Right forelimb (tissue), 1 donor: Measurements from ENCODE around the gene MAOB.

Source experiments
- DNase-seq: peaks from one replicate; pipeline ENCODE4 v3.0.0-alpha.2; 2018

Gene MAOB

DNA sequence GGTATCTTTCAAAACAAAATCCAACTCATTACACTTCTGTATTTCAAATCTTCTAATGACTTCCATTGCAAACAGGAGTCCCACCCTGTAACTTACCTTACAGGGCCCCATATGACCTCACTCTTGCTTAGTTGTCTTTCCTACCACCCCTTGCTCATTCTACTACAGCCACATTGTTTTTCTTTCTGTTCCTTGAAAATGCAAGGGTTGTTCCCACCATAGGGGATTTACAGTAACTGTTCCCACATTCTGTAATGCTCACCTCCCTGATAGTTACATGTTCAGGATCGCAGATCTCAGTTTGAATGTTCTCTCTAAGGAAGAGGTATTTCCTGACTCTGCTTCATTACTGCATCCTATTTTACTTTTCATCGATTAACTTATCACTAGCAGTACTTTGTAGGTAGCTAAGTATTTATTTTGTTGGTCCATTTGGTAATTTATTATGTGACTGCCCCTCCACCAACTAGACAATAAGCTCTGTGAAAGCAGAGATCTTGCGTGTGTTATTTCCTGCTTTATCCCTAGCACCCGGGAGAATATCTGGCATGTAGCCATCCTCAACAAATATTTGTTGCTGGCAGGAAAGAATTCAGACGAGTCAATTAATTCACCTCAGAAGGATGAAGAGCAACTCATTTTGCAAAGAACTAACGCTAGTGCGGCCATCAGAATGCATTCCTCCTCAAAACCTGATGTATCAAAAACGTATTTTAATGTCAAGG, 21.4 kb downstream of the MAOB start:
- no peak for DNase-seq

DNA sequence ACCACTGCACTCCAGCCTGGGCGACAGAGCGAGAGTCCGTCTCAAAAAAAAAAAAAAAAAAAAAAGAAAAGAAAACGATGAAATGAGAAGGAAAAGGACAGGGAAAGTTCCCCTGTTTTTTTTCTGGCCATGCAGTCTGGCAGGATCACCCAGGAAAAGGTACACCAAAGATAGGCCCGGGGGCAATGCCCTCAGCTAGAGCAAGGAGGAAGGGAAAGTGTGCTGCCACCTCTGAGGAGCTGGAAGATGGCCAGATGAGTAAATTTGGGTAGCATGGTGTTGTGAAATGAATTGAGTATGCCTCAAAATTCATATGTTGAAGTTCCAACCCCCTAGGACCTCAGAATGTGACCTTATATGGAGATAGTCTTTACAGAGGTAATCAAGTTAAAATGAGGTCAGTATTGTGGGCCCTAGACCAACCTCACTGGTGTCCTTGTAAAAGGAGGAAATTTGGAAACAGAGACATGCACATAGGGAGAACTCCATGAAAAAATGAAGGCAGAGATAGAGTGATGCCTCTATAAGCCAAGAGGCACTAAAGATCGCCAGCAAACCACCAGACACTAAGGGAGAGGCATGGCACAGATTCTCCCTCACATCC, 28.9 kb downstream of the MAOB start:
- DNase-seq = no peak

DNA sequence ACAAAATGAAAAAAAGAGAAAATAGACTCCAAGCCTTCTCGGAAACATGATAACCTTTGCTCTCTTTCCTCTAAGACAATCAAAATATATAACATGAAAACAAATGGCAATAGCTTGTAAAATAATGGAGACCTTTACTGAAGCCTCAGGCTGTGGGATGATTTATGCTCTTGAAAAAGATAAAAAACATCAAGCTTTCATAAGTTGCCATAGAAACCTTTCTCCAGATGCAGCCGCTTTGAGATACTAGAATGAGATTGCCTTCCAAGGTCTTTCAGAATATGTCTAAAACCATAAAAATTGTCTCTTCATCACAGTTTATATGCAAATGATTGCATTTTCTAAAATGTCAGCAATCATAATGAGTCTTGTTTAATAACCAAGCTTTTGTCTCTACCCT, 31.6 kb downstream of the MAOB start:
- no peak for DNase-seq

DNA sequence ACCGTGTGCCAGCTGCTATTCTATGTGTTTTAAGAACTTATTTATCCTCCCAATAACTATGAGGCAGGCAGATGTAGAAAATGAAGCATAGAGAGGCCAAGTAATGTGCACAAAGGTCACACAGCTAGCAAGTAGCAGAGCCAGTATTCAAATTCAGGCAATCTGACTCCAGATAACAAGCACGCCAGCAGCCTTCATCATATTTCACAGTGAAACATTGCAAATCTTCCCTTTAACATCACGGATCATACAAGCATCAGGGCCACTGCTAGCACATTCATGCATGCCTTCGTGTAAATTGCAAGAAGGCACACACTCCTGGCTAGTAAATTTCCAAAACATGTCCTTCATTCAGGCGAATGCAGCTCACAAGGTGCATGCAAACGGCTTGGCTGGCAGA, 33.1 kb downstream of the MAOB start:
- no peak for DNase-seq

DNA sequence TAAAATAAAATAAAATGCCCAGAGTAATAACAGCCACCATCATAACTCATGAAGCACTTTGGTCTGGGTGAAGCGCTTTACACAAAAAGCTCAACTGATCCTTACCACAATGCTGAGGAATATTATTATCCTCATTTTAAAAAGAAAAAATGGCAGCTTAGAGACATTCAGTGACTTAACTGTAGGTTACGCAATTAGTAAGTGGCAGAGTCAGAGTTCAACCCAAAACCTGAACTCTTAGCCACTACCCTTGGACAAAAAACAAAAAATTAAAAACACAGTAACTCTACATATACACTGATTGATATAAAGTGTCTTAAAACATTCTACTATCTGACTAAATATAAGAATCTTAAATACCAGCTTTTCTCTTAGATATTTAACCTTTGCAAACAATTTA, 34.9 kb downstream of the MAOB start:
- no peak for DNase-seq

DNA sequence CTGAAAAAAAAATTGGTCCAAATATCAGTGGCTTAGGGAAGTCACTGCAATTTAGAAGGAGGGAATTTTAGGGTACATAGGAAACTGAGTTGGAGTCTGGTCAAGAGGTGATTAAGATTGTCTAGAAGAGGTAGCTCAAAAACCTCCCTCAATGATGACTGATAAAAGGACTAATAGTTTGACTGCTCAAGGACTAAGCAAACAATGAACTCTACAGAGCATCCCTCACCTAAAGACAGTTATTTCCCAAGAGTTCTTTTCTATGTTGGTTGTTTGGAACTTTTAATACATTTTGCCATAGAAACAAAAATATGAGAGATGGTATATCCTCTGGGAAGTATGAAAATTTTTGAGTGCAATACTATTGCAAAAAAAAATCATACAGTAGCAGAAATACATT, 35.7 kb downstream of the MAOB start:
- no peak for DNase-seq

DNA sequence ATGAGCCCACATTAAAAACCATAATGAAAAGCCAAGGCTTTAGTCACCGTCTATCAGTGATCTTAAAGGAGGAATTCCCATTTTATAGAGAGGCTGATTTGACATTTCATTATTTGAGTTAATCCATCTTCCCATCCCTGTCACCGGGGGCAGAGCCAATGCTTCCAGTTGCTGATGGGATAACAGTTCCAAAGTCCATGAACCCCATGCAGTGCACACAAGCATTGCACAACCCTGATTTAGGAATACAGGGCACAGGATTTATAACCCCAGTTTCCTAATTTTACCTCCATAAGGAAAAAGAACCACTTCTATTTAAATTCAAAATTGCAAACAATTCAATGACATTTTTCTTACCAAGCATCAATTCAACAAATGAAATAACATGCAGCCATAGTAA, 36.5 kb downstream of the MAOB start:
- no peak for DNase-seq

DNA sequence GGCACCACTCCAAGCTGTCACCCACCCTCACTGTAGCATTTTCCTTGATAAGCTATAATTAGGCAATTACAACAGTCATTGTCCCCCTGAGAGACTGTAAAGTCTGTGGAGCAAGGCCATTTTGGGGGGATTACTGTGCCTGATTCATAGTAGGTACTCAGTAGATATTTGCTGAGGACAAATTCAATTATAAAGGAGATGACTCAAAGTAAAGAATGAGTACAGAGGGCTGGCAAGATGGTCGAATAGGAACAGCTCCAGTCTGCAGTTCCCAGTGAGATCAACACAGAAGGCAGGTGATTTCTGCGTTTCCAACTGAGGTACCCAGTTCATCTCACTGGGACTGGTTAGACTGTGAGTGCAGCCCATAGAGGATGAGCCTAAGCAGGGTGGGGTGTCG, 42.0 kb downstream of the MAOB start:
- no peak for DNase-seq

DNA sequence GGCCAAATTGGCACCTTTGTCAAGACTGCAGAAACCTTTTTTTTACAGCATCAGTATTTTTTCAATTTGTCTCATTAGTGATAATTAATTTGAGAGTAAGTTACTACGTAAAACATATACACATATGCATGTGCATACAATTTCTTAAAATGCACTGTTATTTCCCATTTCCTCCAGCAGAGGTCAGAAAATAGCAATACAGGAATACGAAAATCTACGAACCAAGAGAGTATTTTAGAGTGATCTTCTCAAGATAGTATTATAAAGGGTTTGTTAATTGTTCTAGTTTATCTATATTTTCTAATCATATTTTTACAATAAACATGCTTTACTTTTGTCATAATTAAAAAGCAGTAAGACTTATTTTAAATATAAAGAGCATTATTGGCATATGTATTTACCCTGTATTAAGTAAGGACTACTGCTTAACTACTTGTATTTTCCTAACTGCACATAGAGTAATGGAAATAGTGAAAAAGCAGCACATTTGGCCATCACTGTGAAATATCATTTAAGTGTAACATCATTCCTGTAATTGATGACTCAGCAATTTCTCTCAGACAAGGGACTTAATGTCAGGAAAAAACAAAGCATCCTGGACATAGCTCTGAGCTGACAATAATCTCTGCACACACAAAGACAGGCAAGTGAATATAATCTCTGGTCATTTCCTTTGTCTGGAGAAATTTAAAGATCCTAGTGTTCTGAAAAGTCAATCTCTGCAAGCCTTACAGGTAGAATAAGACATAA, 45.6 kb downstream of the MAOB start:
- DNase-seq = no peak

DNA sequence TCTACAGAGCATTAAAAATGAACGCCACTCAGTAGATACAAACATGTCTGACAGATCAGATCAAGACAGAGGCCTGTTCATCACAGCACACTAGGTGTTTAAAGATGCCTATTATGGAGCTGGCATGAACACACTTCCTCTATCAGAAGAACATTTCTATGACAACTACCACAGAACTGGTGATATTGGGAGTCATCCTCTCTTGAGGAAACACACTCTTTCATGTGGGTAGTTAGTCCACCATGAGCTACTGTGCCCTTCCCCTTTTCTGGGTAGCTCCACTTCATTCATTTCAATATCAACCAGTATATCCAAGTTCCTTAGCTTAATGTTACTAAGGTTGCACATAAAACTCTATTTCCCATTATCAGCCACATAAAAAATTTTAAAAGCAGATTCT, 46.7 kb downstream of the MAOB start:
- no peak for DNase-seq

DNA sequence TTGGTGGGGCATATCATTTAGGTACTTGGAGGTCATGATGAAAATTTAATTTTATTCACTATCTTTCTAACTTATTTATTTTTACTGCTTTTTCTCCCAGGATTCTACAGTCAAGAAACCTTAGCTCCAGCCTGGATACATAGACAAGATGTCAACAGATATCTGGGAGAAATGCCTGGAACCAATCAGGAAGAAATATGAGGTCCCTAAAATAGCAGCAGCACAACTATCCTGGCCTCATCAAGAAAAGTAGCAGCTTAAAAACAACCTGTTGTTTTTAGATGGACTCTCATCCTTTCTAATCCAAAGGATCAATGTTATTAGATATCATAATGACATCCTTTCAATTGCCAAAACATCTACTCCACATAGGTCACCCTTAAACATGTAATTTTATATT, 54.5 kb downstream of the MAOB start:
- no peak for DNase-seq

DNA sequence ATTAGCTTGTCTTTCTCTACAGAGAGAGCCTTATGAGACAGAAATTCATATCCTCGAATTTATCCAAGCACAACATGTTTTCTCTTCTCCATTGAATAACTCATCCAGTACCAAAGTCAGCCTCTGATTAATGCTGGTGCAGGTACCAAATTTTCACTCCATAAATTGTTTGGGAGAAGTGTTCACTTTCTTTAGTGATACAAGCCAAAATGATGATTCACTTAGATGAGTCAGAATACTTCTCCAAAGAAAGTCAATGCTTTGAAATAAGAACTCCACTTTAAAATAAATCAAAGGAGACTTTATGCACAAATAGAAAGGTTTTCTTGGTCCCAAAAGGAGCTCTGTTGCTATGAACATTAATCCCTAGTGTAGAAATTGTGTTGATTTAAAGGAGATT, 60.2 kb downstream of the MAOB start:
- DNase-seq = no peak

DNA sequence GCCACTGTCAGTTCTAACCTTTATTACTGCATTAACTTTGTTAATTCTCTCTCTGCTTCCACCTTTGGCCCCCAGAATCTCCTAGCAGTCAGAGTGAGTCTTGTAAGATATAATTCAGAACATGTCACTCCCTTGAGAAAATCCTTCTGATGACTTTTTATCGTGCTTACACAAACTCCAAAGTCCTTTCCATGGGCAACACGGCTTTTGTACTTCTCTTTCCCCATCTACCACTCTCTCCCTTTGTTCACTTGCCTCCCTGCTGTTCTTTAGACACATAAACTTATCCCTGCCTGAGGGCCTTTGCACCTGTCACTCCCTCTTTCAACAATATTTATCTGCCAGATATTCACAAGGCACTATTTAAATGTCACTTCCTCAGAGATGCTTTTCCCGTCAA, 64.8 kb downstream of the MAOB start:
- DNase-seq = no peak

DNA sequence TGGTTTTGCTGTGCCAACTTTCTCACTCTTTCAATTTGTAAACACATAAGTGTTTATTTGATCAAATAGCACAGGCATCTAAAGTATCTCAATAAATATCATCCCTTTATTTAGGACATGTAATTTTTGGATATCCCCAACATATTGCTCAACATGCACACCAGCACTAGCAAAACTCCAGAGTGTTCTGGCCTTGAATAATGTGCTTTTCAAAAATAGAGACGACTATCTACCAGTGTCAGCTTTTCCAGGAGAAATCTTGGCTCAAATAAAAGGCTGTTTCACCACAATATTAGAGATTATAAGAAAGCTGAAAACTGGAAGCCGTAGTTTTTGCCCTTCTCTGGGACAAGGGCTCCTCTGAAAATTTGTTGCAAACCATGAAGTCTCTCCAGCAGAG, 67.0 kb downstream of the MAOB start:
- no peak for DNase-seq

DNA sequence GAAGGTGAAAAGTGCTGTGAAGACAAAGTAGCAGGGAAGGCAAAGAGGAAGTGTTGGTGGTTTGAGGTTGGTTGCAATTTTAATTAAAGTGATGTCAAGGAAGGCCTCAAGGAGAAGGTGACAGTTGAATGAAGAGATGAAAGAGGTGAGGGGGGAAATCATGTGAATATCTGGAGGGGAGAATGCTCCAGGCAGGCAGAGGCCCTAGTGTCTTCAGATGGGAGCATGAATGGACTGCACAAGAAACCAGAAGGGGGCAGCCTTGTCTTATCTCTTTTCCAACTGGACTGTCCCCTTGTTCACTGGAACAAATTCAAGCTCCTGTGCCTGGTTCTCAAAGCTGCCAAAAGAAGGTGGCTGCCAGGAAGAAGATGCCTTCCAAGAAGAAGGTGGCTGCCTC, 68.4 kb downstream of the MAOB start:
- no peak for DNase-seq

DNA sequence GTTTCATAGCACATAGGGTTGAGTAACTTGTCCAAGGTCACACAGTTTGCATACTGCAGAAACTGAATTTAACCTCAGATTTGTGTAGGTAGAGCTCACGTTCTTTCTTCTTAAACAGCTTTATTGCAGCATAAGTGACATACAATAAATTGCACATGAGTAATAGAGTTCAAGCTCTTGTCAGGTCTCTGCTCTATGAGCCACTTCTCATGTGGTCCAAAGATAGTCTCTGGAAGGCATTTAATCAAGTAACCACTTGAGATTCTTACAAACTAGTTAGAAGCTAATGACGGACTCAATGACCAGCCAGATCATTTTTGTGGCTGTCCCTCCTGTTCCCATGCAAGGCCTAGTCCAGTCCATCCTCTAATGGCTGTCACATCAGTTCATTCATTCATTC, 68.9 kb downstream of the MAOB start:
- no peak for DNase-seq

DNA sequence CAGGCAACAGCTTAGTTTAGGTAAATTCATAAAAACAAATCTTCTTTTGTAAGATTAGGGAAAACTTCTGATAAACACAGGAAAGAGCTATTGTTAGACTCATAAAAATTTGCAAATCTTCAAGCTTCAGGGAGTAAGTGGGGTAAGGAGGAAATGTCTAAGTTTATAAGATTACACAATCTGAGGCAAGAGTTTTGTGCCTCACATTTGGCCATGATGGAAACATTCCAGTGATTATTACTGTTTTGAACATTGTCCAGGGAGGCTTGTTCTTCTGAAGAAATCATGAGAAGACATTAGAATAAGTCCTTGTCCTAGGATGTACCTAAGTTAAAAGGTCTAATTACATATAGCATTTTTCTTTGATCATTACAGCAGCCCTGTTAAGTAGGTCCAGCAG, 72.8 kb downstream of the MAOB start:
- no peak for DNase-seq

DNA sequence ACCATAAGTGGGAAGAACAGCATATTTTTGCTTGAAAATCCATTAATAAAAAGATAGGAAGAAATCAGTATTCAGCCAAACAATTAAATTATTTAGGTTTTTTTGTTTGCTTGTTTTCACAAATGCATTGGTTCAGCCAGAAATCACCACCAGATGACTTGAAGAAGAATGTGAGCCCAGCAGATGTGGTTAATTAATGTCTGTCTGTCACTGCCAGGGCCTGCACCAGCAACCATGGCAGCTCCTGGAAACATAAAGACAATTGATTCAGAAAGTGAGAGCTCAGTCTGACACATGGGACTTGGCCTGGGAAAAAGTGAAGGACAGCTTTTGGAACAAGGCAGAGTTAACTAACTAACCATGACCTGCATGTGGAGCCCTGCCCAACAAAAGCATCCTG, 74.0 kb downstream of the MAOB start:
- DNase-seq = no peak

DNA sequence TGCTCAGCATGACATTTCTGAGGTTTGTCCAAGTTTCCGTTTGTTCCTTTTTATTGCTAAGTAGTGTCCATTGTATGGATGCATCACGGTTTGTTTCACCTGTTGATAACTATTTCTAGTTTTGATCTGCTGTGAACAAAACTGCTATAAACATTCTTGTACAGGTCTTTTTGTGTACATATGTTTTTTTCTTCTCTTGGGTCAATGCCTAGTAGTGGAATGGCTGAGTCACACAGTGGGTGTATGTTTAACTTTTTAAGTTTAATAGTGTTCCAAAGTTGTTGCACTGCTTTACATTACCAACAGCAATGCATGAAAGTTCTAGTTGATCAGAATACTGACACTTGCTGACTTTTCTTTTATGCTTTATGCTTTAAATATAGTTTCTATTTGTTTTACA, 76.7 kb downstream of the MAOB start:
- no peak for DNase-seq

DNA sequence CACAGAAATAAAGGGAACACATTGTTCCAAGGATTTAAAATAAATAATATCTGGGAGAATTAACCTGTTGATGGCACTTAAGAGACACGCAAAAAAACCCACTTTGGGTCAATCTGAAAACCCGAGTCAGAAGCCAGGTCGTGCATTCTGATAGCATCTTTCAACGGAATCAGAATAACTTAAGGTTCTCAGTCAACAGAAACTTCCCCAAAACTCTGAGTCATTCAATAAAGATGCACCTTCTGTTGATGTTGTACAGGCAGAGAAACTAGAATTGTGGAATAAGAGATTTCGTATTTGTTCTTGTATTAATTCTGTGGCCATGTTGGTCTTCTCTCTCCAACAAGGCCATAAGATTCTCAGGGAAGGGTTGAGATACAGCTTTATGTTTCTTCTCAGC, 78.2 kb downstream of the MAOB start:
- DNase-seq = no peak

DNA sequence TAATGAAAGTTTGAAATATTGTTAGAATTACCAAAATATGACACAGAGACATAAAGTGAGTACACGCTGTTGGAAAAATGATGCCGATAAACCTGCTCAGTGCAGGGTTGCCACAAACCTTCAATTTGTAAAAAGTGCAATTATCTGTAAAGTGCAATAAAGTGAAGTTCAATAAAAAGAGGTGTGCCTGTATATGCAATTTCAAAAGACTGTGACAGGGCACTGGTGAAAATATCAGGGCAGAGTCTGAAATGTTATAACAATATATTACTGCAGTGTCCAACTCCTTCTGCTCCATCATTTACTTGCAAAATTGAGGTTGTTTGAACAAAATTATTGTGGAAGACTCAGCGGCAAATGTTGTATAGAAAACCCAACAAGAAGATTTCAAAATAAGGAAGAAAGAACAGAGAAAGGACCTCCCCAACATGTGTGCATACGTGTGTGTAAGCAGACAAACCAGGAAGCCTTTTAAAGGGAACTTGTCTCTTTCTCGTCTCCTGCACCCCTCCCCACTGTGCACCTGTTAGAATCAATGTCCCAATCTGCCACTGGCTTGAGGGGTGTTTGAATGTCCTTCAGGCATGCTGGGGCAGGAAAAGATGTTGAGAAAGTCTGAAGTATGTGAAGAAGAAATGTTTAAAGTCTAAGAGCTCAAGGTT, 96.2 kb downstream of the MAOB start:
- DNase-seq = no peak

DNA sequence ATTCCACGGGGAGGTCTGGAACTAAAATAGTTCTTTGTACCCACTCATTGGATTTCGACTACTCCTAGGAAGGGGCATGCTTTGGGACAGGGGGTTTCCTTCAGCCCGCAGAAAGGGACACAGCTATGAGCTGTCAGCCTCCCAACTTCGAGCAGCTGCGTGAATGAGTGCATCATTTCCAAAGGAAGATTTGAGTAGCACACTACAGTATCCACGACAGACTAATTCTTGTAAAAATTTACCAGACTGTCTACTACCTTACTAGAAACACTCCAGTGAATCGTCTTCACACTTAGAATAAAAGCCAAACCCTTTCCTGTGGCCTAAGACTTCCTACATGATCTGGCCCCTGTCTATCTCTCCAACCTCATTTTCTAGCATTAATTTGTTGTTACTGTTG, 124.2 kb downstream of the MAOB start:
- DNase-seq = no peak

DNA sequence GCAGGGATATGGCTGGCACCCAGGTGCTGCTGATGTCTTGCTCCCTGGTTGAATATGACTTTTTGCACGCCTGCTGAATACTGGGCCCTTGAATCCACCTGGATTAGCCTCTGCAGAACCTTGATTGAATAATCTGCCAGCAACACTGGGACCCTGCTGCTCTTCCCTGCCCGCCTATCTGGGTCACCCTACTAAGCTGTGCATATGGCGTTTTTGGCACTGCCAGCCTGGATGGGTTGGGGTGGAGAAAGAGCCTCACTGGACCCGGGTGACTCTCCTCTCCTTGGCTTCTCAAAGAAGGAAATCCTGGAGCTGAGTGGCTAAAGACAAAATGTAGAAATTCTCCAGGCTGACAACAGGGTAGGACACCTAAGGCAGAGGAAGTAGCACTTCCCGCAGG, 126.2 kb downstream of the MAOB start:
- no peak for DNase-seq

DNA sequence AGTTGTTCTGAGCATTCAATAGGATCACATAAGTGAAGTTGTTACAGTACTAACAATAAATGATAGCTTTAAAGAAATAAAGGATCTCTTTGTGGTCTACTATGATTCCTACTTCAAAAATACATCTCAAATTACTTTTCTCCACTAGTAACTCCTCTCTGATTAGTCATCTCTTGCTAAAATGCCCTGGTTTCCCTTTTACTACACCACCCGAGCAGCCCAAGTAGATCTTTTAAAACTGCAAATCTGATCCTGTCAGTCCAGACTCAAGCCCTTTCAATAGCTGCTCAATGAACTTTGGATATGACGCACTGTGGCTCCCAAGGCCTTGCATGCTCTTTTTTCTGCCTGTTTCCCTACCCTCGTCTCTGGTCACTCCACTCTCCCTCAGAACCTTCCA, 128.6 kb downstream of the MAOB start:
- no peak for DNase-seq
